HG03571 (cell line): Measurements from ENCODE around the gene RPS6KA3.

Experiments
- ATAC-seq: cut with Tn5 transposase; IDR thresholded peaks from one replicate; pipeline ENCODE4 v1.9.1; 2021; ENCODE audit not compliant: unreplicated experiment

The RPS6KA3 gene

GRCh38 chrX:20111271-20111670 lies 155.4 kb downstream of the RPS6KA3 start:
- ATAC-seq = no peak

- no peak for ATAC-seq
These were observed 164.7 kb downstream of the RPS6KA3 start for GRCh38 chrX:20101934-20102581.
